ENCODE data around the gene MECP2.

DNA sequence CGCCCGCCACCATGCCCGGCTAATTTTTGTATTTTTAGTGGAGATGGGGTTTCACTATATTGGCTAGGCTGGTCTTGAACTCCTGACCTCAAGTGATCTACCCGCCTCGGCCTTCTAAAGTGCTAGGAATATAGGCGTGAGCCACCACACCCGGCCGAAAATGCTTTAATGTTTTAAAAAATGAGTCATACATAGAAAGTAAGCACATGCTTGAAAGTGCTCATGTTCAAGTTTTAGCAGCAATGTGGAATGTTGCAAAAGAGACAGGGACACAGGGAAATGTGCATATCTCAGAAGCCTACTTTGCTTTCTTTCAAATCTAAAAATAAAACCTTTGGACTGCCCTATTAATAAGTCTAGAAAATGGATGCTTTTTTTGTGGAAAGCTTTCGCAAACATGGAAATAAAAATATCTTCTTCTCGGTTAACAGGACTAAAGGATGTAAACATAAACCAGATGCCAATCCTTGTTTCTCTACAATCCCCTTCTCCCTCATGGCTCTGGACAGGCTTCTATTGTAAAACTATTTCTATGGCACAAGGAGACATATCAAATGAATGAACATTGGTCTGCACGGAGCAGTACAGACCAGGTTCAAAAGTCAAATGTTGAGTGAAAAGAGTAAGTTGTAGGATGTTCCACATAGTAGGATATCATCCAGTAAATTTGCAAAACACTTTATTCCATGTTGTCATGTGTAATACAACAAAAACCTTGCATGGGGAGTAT lies 15.0 kb downstream of the MECP2 start:
- TF ChIP-seq, protein P1, sequence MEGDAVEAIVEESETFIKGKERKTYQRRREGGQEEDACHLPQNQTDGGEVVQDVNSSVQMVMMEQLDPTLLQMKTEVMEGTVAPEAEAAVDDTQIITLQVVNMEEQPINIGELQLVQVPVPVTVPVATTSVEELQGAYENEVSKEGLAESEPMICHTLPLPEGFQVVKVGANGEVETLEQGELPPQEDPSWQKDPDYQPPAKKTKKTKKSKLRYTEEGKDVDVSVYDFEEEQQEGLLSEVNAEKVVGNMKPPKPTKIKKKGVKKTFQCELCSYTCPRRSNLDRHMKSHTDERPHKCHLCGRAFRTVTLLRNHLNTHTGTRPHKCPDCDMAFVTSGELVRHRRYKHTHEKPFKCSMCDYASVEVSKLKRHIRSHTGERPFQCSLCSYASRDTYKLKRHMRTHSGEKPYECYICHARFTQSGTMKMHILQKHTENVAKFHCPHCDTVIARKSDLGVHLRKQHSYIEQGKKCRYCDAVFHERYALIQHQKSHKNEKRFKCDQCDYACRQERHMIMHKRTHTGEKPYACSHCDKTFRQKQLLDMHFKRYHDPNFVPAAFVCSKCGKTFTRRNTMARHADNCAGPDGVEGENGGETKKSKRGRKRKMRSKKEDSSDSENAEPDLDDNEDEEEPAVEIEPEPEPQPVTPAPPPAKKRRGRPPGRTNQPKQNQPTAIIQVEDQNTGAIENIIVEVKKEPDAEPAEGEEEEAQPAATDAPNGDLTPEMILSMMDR (IDR thresholded peaks at IDR 0.05) = no peak
- TF ChIP-seq POLR2A (IDR thresholded peaks at IDR 0.05) = no peak

All from right lobe of liver (tissue), 4 donors.